ENCODE data around the gene NOP56.

NOP56 gene

GRCh38 chr20:2640260-2640659 is 12.2 kb upstream of the NOP56 start:
- Histone ChIP-seq H3K4me1 (ENCODE audit: control insufficient read depth in 5 of 5, insufficient read depth in 5 of 5, low read length in 5 of 5) (no peaks in the 10 kb centered on the region), H3K9me3 (ENCODE audit: control insufficient read depth in 5 of 5, low read length in 5 of 5) (peaks cover 0 to 2% (median 0%) of the 10 kb centered on the region in 5 donors), H3K9ac (ENCODE audit: low read length in 5 of 5) (no peak overlapping the region), H3K36me3 (ENCODE audit: control insufficient read depth in 5 of 5, insufficient read depth in 5 of 5, low read length in 5 of 5) (peaks cover 0 to 7% (median 0%) of the 10 kb centered on the region in 5 donors), H3K27ac (ENCODE audit: low read depth, low read length) (no peak overlapping the region), H3K4me3 (ENCODE audit: low read depth in 1 of 5, low read length in 5 of 5) (no peak overlapping the region), H3K27me3 (ENCODE audit: control insufficient read depth in 5 of 5, insufficient read depth in 4 of 5, low read length in 5 of 5) (no peaks in the 10 kb centered on the region)

- Histone ChIP-seq H3K9ac (ENCODE audit: low read length in 5 of 5) (no peak overlapping the region), H3K27me3 (ENCODE audit: control insufficient read depth in 5 of 5, insufficient read depth in 4 of 5, low read length in 5 of 5) (no peaks in the 10 kb centered on the region), H3K4me1 (ENCODE audit: control insufficient read depth in 5 of 5, insufficient read depth in 5 of 5, low read length in 5 of 5) (no peaks in the 10 kb centered on the region), H3K36me3 (ENCODE audit: control insufficient read depth in 5 of 5, insufficient read depth in 5 of 5, low read length in 5 of 5) (peaks cover 0 to 7% (median 0%) of the 10 kb centered on the region in 5 donors), H3K4me3 (ENCODE audit: low read depth in 1 of 5, low read length in 5 of 5) (no peak overlapping the region), H3K27ac (ENCODE audit: low read depth, low read length) (no peak overlapping the region), H3K9me3 (ENCODE audit: control insufficient read depth in 5 of 5, low read length in 5 of 5) (peaks cover 0 to 2% (median 0%) of the 10 kb centered on the region in 5 donors)
These were observed 11.5 kb upstream of the NOP56 start for GRCh38 chr20:2640899-2641298.

GRCh38 chr20:2643708-2644107 is 8.7 kb upstream of the NOP56 start:
- no peak overlapping the region for H3K9ac ChIP-seq (ENCODE audit: low read length in 5 of 5)

GRCh38 chr20:2652724-2653555 is 508 bp downstream of the NOP56 start:
- no peaks in the 10 kb centered on the region for H3K27me3 ChIP-seq (ENCODE audit: control insufficient read depth in 5 of 5, insufficient read depth in 4 of 5, low read length in 5 of 5)
- H3K4me3 ChIP-seq (ENCODE audit: low read depth in 1 of 5, low read length in 5 of 5), result peak overlapping the region; percentile 91 to 96 (median 94)
- peak overlapping the region; percentile 90 for H3K27ac ChIP-seq (ENCODE audit: low read depth, low read length)
- H3K9ac ChIP-seq (ENCODE audit: low read length in 5 of 5), result peak overlapping the region; percentile 76 to 97 (median 85)
- peaks cover 0 to 42% (median 39%) of the 10 kb centered on the region in 5 donors for H3K36me3 ChIP-seq (ENCODE audit: control insufficient read depth in 5 of 5, insufficient read depth in 5 of 5, low read length in 5 of 5)
- peaks cover 2 to 33% (median 28%) of the 10 kb centered on the region in 5 donors for H3K4me1 ChIP-seq (ENCODE audit: control insufficient read depth in 5 of 5, insufficient read depth in 5 of 5, low read length in 5 of 5)
- no peaks in the 10 kb centered on the region for H3K9me3 ChIP-seq (ENCODE audit: control insufficient read depth in 5 of 5, low read length in 5 of 5)

More at GRCh38 chr20:2643708-2644107, 8.7 kb upstream of the NOP56 start:
- H3K9me3 ChIP-seq (ENCODE audit: control insufficient read depth in 5 of 5, low read length in 5 of 5), result peaks cover 0 to 2% (median 0%) of the 10 kb centered on the region in 5 donors
- H3K27ac ChIP-seq (ENCODE audit: low read depth, low read length), result no peak overlapping the region
- H3K4me1 ChIP-seq (ENCODE audit: control insufficient read depth in 5 of 5, insufficient read depth in 5 of 5, low read length in 5 of 5), result no peaks in the 10 kb centered on the region
- H3K36me3 ChIP-seq (ENCODE audit: control insufficient read depth in 5 of 5, insufficient read depth in 5 of 5, low read length in 5 of 5), result peaks cover 0 to 7% (median 0%) of the 10 kb centered on the region in 5 donors
- no peak overlapping the region for H3K4me3 ChIP-seq (ENCODE audit: low read depth in 1 of 5, low read length in 5 of 5)
- H3K27me3 ChIP-seq (ENCODE audit: control insufficient read depth in 5 of 5, insufficient read depth in 4 of 5, low read length in 5 of 5), result no peaks in the 10 kb centered on the region

GRCh38 chr20:2653556-2654383 is 1.3 kb downstream of the NOP56 start:
- H3K27ac ChIP-seq (ENCODE audit: low read depth, low read length), result peak overlapping the region; percentile 90
- H3K36me3 ChIP-seq (ENCODE audit: control insufficient read depth in 5 of 5, insufficient read depth in 5 of 5, low read length in 5 of 5), result peaks cover 0 to 51% (median 47%) of the 10 kb centered on the region in 5 donors
- no peaks in the 10 kb centered on the region for H3K27me3 ChIP-seq (ENCODE audit: control insufficient read depth in 5 of 5, insufficient read depth in 4 of 5, low read length in 5 of 5)
- H3K4me1 ChIP-seq (ENCODE audit: control insufficient read depth in 5 of 5, insufficient read depth in 5 of 5, low read length in 5 of 5), result peaks cover 2 to 33% (median 28%) of the 10 kb centered on the region in 5 donors
- H3K4me3 ChIP-seq (ENCODE audit: low read depth in 1 of 5, low read length in 5 of 5), result peak overlapping the region; percentile 91 to 96 (median 94)
- H3K9me3 ChIP-seq (ENCODE audit: control insufficient read depth in 5 of 5, low read length in 5 of 5), result no peaks in the 10 kb centered on the region
- H3K9ac ChIP-seq (ENCODE audit: low read length in 5 of 5), result peak overlapping the region; percentile 76 to 97 (median 85)

- Histone ChIP-seq H3K9ac (ENCODE audit: low read length in 5 of 5) (peak overlapping the region in 2 of 5 donors; percentile 3 to 85), H3K9me3 (ENCODE audit: control insufficient read depth in 5 of 5, low read length in 5 of 5) (no peaks in the 10 kb centered on the region), H3K27ac (ENCODE audit: low read depth, low read length) (no peak overlapping the region), H3K27me3 (ENCODE audit: control insufficient read depth in 5 of 5, insufficient read depth in 4 of 5, low read length in 5 of 5) (no peaks in the 10 kb centered on the region), H3K36me3 (ENCODE audit: control insufficient read depth in 5 of 5, insufficient read depth in 5 of 5, low read length in 5 of 5) (peaks cover 0 to 57% (median 53%) of the 10 kb centered on the region in 5 donors), H3K4me3 (ENCODE audit: low read depth in 1 of 5, low read length in 5 of 5) (peak overlapping the region in 1 of 5 donors; percentile 91), H3K4me1 (ENCODE audit: control insufficient read depth in 5 of 5, insufficient read depth in 5 of 5, low read length in 5 of 5) (peaks cover 2 to 33% (median 28%) of the 10 kb centered on the region in 5 donors)
These were observed 2.0 kb downstream of the NOP56 start for GRCh38 chr20:2654384-2654822.

- Histone ChIP-seq H3K9me3 (ENCODE audit: control insufficient read depth in 5 of 5, low read length in 5 of 5) (no peaks in the 10 kb centered on the region), H3K36me3 (ENCODE audit: control insufficient read depth in 5 of 5, insufficient read depth in 5 of 5, low read length in 5 of 5) (peaks cover 0 to 61% (median 58%) of the 10 kb centered on the region in 5 donors), H3K9ac (ENCODE audit: low read length in 5 of 5) (peak overlapping the region in 1 of 5 donors; percentile 85), H3K27ac (ENCODE audit: low read depth, low read length) (no peak overlapping the region), H3K27me3 (ENCODE audit: control insufficient read depth in 5 of 5, insufficient read depth in 4 of 5, low read length in 5 of 5) (no peaks in the 10 kb centered on the region), H3K4me1 (ENCODE audit: control insufficient read depth in 5 of 5, insufficient read depth in 5 of 5, low read length in 5 of 5) (peaks cover 2 to 33% (median 28%) of the 10 kb centered on the region in 5 donors), H3K4me3 (ENCODE audit: low read depth in 1 of 5, low read length in 5 of 5) (no peak overlapping the region)
These were observed 2.4 kb downstream of the NOP56 start for GRCh38 chr20:2654831-2655230.

GRCh38 chr20:2655331-2656116 is 3.1 kb downstream of the NOP56 start:
- H3K27me3 ChIP-seq (ENCODE audit: control insufficient read depth in 5 of 5, insufficient read depth in 4 of 5, low read length in 5 of 5), result no peaks in the 10 kb centered on the region
- no peaks in the 10 kb centered on the region for H3K9me3 ChIP-seq (ENCODE audit: control insufficient read depth in 5 of 5, low read length in 5 of 5)
- H3K4me1 ChIP-seq (ENCODE audit: control insufficient read depth in 5 of 5, insufficient read depth in 5 of 5, low read length in 5 of 5), result peaks cover 2 to 33% (median 28%) of the 10 kb centered on the region in 5 donors
- no peak overlapping the region for H3K9ac ChIP-seq (ENCODE audit: low read length in 5 of 5)
- H3K36me3 ChIP-seq (ENCODE audit: control insufficient read depth in 5 of 5, insufficient read depth in 5 of 5, low read length in 5 of 5), result peaks cover 0 to 68% (median 65%) of the 10 kb centered on the region in 5 donors
- no peak overlapping the region for H3K4me3 ChIP-seq (ENCODE audit: low read depth in 1 of 5, low read length in 5 of 5)
- no peak overlapping the region for H3K27ac ChIP-seq (ENCODE audit: low read depth, low read length)

GRCh38 chr20:2656471-2657117 is 4.2 kb downstream of the NOP56 start:
- H3K27ac ChIP-seq (ENCODE audit: low read depth, low read length), result no peak overlapping the region
- no peak overlapping the region for H3K4me3 ChIP-seq (ENCODE audit: low read depth in 1 of 5, low read length in 5 of 5)
- peaks cover 2 to 78% (median 75%) of the 10 kb centered on the region in 5 donors for H3K36me3 ChIP-seq (ENCODE audit: control insufficient read depth in 5 of 5, insufficient read depth in 5 of 5, low read length in 5 of 5)
- no peak overlapping the region for H3K9ac ChIP-seq (ENCODE audit: low read length in 5 of 5)
- peaks cover 2 to 27% (median 22%) of the 10 kb centered on the region in 5 donors for H3K4me1 ChIP-seq (ENCODE audit: control insufficient read depth in 5 of 5, insufficient read depth in 5 of 5, low read length in 5 of 5)
- H3K9me3 ChIP-seq (ENCODE audit: control insufficient read depth in 5 of 5, low read length in 5 of 5), result no peaks in the 10 kb centered on the region
- no peaks in the 10 kb centered on the region for H3K27me3 ChIP-seq (ENCODE audit: control insufficient read depth in 5 of 5, insufficient read depth in 4 of 5, low read length in 5 of 5)

All from subcutaneous abdominal adipose tissue (tissue), 5 donors.